H1 (cell line): Measurements from ENCODE around the gene SLC20A1. TPM values are rescaled to one million over a fixed set of nuclear protein-coding genes. Genes with fewer than 3 reads are reported as not detected.

ENCODE experiments used
- CTCF ChIA-PET: fragments of 300-600 bp; sonication (Branson Sonifier 250); formaldehyde crosslinking; loops from one replicate; lab custom pipeline; 2021; ENCODE audit not compliant: partially characterized antibody; lab: Charles Lee
- POLR2A ChIA-PET: fragments of 300-600 bp; sonication (Branson Sonifier 250); formaldehyde crosslinking; loops from one replicate; lab custom pipeline; 2021; ENCODE audit warnings: inconsistent platforms; ENCODE audit not compliant: partially characterized antibody; lab: Charles Lee
- DNase-seq, 2 experiments: peaks; one replicate each; pipeline versions ENCODE4 v3.0.0 to v3.0.0-alpha.2; 2010 to 2022; ENCODE audit warnings: low spot score in 2 of 2, low read depth in 1 of 2, mixed read lengths in 1 of 2
- FAIRE-seq: peaks from 2 replicates; lab custom pipeline; 2011; peaks lifted over from hg19 to GRCh38; lab: Jason Lieb, UNC
- H2AFZ ChIP-seq: 2 replicates; pipeline ENCODE4 v1.8.1; 2012; ENCODE audit warnings: low read length, inconsistent platforms
- H2AK5ac ChIP-seq: 2 replicates; pipeline ENCODE4 v1.6.1; 2013; ENCODE audit warnings: low read depth, low read length
- H2BK120ac ChIP-seq: replicated peaks from 2 replicates; pipeline ENCODE3; 2013; ENCODE audit warnings: low read depth, low read length, inconsistent platforms
- H2BK12ac ChIP-seq: 2 replicates; pipeline ENCODE4 v1.6.1; 2013; ENCODE audit warnings: low read depth, low read length
- H2BK15ac ChIP-seq: 2 replicates; pipeline ENCODE4 v1.6.1; 2013; ENCODE audit warnings: low read length
- H2BK20ac ChIP-seq: 2 replicates; pipeline ENCODE4 v1.6.1; 2013; ENCODE audit warnings: low read length
- H2BK5ac ChIP-seq: 2 replicates; pipeline ENCODE4 v1.6.1; 2013; ENCODE audit warnings: low read depth, low read length
- H3K14ac ChIP-seq: 2 replicates; pipeline ENCODE4 v1.6.1; 2013; ENCODE audit warnings: inconsistent platforms; ENCODE audit not compliant: insufficient read length
- H3K18ac ChIP-seq: 2 replicates; pipeline ENCODE4 v1.6.1; 2013; ENCODE audit warnings: low read length; ENCODE audit errors: extremely low read depth
- H3K23ac ChIP-seq: 2 replicates; pipeline ENCODE4 v1.6.1; 2013; ENCODE audit warnings: inconsistent platforms; ENCODE audit not compliant: insufficient read length
- H3K23me2 ChIP-seq: 2 replicates; pipeline ENCODE4 v1.6.1; 2013; ENCODE audit warnings: low read depth, low read length
- H3K27ac ChIP-seq: 2 replicates; pipeline ENCODE4 v1.6.1; 2011; ENCODE audit warnings: low read depth, low read length, inconsistent platforms
- H3K27me3 ChIP-seq, 4 experiments: replicated peaks in 1 of 4; 1 replicate in 1 of 4; 2 replicates in 3 of 4; pipeline versions ENCODE4 v1.6.1 to v1.8.1; 2011 to 2013; ENCODE audit warnings: low read length in 3 of 4, mild to moderate bottlenecking in 3 of 4, inconsistent platforms in 2 of 4, mixed read lengths in 2 of 4, moderate library complexity in 1 of 4; ENCODE audit not compliant: control insufficient read depth in 3 of 4, insufficient read depth in 3 of 4; ENCODE audit errors: extremely low read depth in 1 of 4
- H3K36me3 ChIP-seq, 4 experiments: 2 replicates each; pipeline versions ENCODE4 v1.6.1 to v1.8.1; 2011 to 2013; ENCODE audit warnings: mild to moderate bottlenecking in 4 of 4, low read length in 3 of 4, moderate library complexity in 2 of 4, control low read depth in 1 of 4, inconsistent platforms in 1 of 4; ENCODE audit not compliant: insufficient read depth in 4 of 4, control insufficient read depth in 2 of 4
- H3K4ac ChIP-seq: replicated peaks from 2 replicates; pipeline ENCODE3; 2013; ENCODE audit warnings: low read length, low read depth, mixed read lengths, inconsistent platforms; ENCODE audit not compliant: insufficient read length
- H3K4me1 ChIP-seq, 4 experiments: replicated peaks in 1 of 4; 1 replicate in 1 of 4; 2 replicates in 3 of 4; pipeline versions ENCODE4 v1.6.1 to v1.8.1; 2011 to 2013; ENCODE audit warnings: low read length in 3 of 4, inconsistent platforms in 2 of 4, mixed read lengths in 1 of 4; ENCODE audit not compliant: insufficient read depth in 4 of 4, control insufficient read depth in 3 of 4
- H3K4me2 ChIP-seq, 2 experiments: 2 replicates each; pipeline versions ENCODE4 v1.6.1 to v1.8.1; 2011 to 2013; ENCODE audit warnings: low read depth in 2 of 2, low read length in 2 of 2, control low read depth in 1 of 2, inconsistent platforms in 1 of 2, mild to moderate bottlenecking in 1 of 2; ENCODE audit not compliant: insufficient read depth in 1 of 2
- H3K4me3 ChIP-seq, 4 experiments: fragments of 200-600, 300-600 bp in 1 of 4; sonication (generic), shearing (Covaris generic), sonication (Bioruptor Twin) in 1 of 4; 2 replicates each; pipeline versions ENCODE4 v1.5.1 to v1.8.1; 2011 to 2016; ENCODE audit warnings: low read length in 4 of 4, low read depth in 3 of 4, control low read depth in 2 of 4, inconsistent platforms in 2 of 4, mild to moderate bottlenecking in 2 of 4, mixed read lengths in 1 of 4, moderate library complexity in 1 of 4; ENCODE audit not compliant: insufficient read depth in 2 of 4; ENCODE audit errors: extremely low read depth in 1 of 4
- H3K56ac ChIP-seq: replicated peaks from 2 replicates; pipeline ENCODE3; 2013; ENCODE audit warnings: low read depth, mild to moderate bottlenecking, mixed read lengths, low read length, inconsistent platforms; ENCODE audit not compliant: insufficient read length
- H3K79me1 ChIP-seq: 2 replicates; pipeline ENCODE4 v1.6.1; 2013; ENCODE audit warnings: low read depth, low read length, control low read depth
- H3K79me2 ChIP-seq, 2 experiments: 2 replicates each; pipeline versions ENCODE4 v1.6.1 to v1.8.1; 2012 to 2013; ENCODE audit warnings: low read length in 2 of 2, mild to moderate bottlenecking in 2 of 2, inconsistent platforms in 1 of 2; ENCODE audit not compliant: insufficient read depth in 2 of 2, control insufficient read depth in 1 of 2
- H3K9ac ChIP-seq, 4 experiments: replicated peaks in 1 of 4; 1 replicate in 1 of 4; 2 replicates in 3 of 4; pipeline versions ENCODE4 v1.6.1 to v1.8.1; 2011 to 2013; ENCODE audit warnings: low read depth in 3 of 4, low read length in 3 of 4, control low read depth in 2 of 4, mild to moderate bottlenecking in 2 of 4, moderate library complexity in 2 of 4, inconsistent platforms in 1 of 4; ENCODE audit errors: extremely low read depth in 1 of 4
- H3K9me3 ChIP-seq, 2 experiments: 2 replicates each; pipeline versions ENCODE4 v1.6.1 to v1.8.1; 2012 to 2013; ENCODE audit warnings: mild to moderate bottlenecking in 2 of 2, moderate library complexity in 2 of 2, control low read depth in 1 of 2, inconsistent platforms in 1 of 2, low read depth in 1 of 2, low read length in 1 of 2, mixed read lengths in 1 of 2; ENCODE audit not compliant: insufficient read depth in 2 of 2
- H4K20me1 ChIP-seq, 2 experiments: replicated peaks in 1 of 2; 2 replicates each; pipeline versions ENCODE3 to v1.8.1; 2011 to 2013; ENCODE audit warnings: inconsistent platforms in 2 of 2, low read length in 2 of 2, mild to moderate bottlenecking in 1 of 2; ENCODE audit not compliant: insufficient read depth in 2 of 2, control insufficient read depth in 1 of 2
- H4K5ac ChIP-seq: 2 replicates; pipeline ENCODE4 v1.6.1; 2013; ENCODE audit warnings: low read length, low read depth, mixed read lengths, inconsistent platforms; ENCODE audit not compliant: insufficient read length
- H4K8ac ChIP-seq: 2 replicates; pipeline ENCODE4 v1.8.0; 2013; ENCODE audit warnings: mild to moderate bottlenecking, moderate library complexity, low read length, inconsistent platforms; ENCODE audit not compliant: insufficient read depth; ENCODE audit errors: extremely low read depth
- H4K91ac ChIP-seq: replicated peaks from 2 replicates; pipeline ENCODE3; 2013; ENCODE audit warnings: low read length, mixed read lengths, inconsistent platforms; ENCODE audit not compliant: insufficient read length
- CBX5 ChIP-seq: fragments of 300-800, 300-1000 bp; sonication (generic); IDR thresholded peaks from 2 replicates; pipeline ENCODE4 v1.7.1; 2016; ENCODE audit warnings: antibody characterized with exemption, low read length, low read depth
- GABPA ChIP-seq: IDR thresholded peaks from 2 replicates; pipeline ENCODE4 v1.6.1; 2011; ENCODE audit warnings: mild to moderate bottlenecking, low read length, moderate library complexity, borderline replicate concordance; ENCODE audit not compliant: insufficient read depth
- KDM1A ChIP-seq: fragments of 200-600, 300-600 bp; sonication (generic); IDR thresholded peaks from 2 replicates; pipeline ENCODE4 v1.7.1; 2016; ENCODE audit warnings: mild to moderate bottlenecking, low read length, borderline replicate concordance
- NRF1 ChIP-seq: IDR thresholded peaks from 2 replicates; pipeline ENCODE4 v1.6.1; 2011; ENCODE audit warnings: mild to moderate bottlenecking, low read depth, low read length, improper control_type of control experiment
- POLR2AphosphoS5 ChIP-seq: IDR thresholded peaks from 2 replicates; pipeline ENCODE4 v1.6.1; 2011; ENCODE audit warnings: low read depth, low read length
- RBBP5 ChIP-seq: IDR thresholded peaks from 2 replicates; pipeline ENCODE4 v1.7.1; 2012; ENCODE audit warnings: low read depth, mild to moderate bottlenecking, inconsistent platforms, low read length, moderate library complexity, borderline replicate concordance
- RFX5 ChIP-seq: IDR thresholded peaks from 2 replicates; pipeline ENCODE4 v1.6.1; 2011; ENCODE audit warnings: low read depth, low read length, improper control_type of control experiment, borderline replicate concordance
- RNF2 ChIP-seq: fragments of 200-900, 300-1000 bp; sonication (generic); IDR thresholded peaks from 2 replicates; pipeline ENCODE4 v1.7.1; 2016; ENCODE audit warnings: borderline replicate concordance, low read depth, mild to moderate bottlenecking, antibody characterized with exemption, low read length; ENCODE audit not compliant: poor library complexity, severe bottlenecking; ENCODE audit errors: missing control alignments
- SIN3A ChIP-seq, 2 experiments: IDR thresholded peaks in 1 of 2; conservative IDR thresholded peaks in 1 of 2; 2 replicates each; pipeline ENCODE4 v1.6.1; 2011 to 2012; ENCODE audit warnings: low read length in 2 of 2, improper control_type of control experiment in 1 of 2, low read depth in 1 of 2, mild to moderate bottlenecking in 1 of 2
- SUZ12 ChIP-seq: fragments of 200-600 bp; sonication (generic); IDR thresholded peaks from 2 replicates; pipeline ENCODE4 v1.6.1; 2012; ENCODE audit warnings: mild to moderate bottlenecking, inconsistent platforms, low read length, moderate library complexity, mixed read lengths
- TAF1 ChIP-seq: IDR thresholded peaks from 2 replicates; pipeline ENCODE4 v1.6.1; 2011; ENCODE audit warnings: mild to moderate bottlenecking, low read depth, low read length
- TAF7 ChIP-seq: optimal IDR thresholded peaks from 2 replicates; pipeline ENCODE3; 2011; ENCODE audit warnings: low read depth, mild to moderate bottlenecking, inconsistent platforms, low read length, moderate library complexity, borderline replicate concordance
- TCF12 ChIP-seq: IDR thresholded peaks from 2 replicates; pipeline ENCODE4 v1.6.1; 2011; ENCODE audit warnings: low read depth, mild to moderate bottlenecking, low read length
- WGBS, 2 experiments: shearing (Covaris generic) in 1 of 2; methylation state at CpG; one replicate each; pipeline versions ENCODE4 v1.1.6 to v1.1.7; 2013 to 2015; ENCODE audit warnings: low lambda C conversion rate in 2 of 2, mixed read lengths in 2 of 2, inconsistent platforms in 1 of 2, low coverage in 1 of 2, missing lambda C conversion rate in 1 of 2; ENCODE audit not compliant: insufficient replicate concordance in 2 of 2, insufficient coverage in 1 of 2, insufficient read length in 1 of 2; ENCODE audit errors: extremely low coverage in 1 of 2, missing lambda C conversion rate in 1 of 2; 5-methylcytosine and 5-hydroxymethylcytosine counted together
- polyA plus RNA-seq, 7 experiments: library from polyadenylated mRNA; depleted of rRNA in 3 of 7; stranded (reverse) in 5 of 7; unstranded in 2 of 7; fragments of >200 nt in 5 of 7; fragments of 200-250 nt in 2 of 7; gene quantifications; 1 replicate in 5 of 7; 2 replicates in 1 of 7; 4 replicates in 1 of 7; pipeline versions ENCODE4 v1.2.1 to v1.2.3, GENCODE V29; 2011 to 2013; ENCODE audit warnings: missing spikeins in 2 of 7, mixed read lengths in 2 of 7
- total RNA-seq: library from RNA; stranded (reverse); fragmentation: NEBNext Ultra II Directional; extraction: Animal tissue kit (Norgen Biotek cat#: 25700); gene quantifications from 2 replicates; pipeline ENCODE4 v1.2.1, GENCODE V29; 2021

Gene SLC20A1
- total and polyA plus RNA-seq, 2 of the 8 experiments (the other 6 are each of a cell fraction or from before 2014, with no cell fraction given), result 42.6 to 105 TPM

DNA sequence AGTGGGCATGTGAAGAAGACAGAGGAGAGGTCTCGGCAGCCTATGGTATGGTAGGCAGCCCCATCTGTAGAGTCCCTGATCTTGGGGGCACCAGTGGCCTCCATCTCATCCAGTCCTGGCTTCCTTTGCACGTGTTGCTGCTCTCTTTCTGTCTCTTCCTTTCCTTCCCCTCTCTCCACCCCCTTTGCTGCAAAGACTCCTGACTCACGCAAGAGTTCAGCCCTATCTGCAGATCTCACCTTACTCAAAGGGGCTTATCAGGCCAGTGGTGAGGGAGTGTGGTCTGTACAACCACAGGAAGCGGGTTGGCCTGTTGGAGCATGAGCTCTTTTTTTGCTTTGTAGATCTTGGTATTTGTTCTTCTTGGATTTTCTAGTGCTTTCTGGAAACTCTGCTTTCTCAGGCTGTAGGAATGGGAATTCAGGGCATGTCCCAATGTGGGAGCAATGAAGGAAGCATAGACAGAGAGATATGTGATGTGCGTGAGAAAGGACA is 60.5 kb downstream of the SLC20A1 start:
- H3K23ac ChIP-seq, result no peak overlapping the region
- no peak overlapping the region for H3K27ac ChIP-seq
- H2BK5ac ChIP-seq, result no peak overlapping the region
- H3K36me3 ChIP-seq, result no peaks in the 10 kb centered on the region
- no peak overlapping the region for H3K4ac ChIP-seq
- no peaks in the 10 kb centered on the region for H3K23me2 ChIP-seq
- POLR2A ChIA-PET, result no interaction called here
- H3K14ac ChIP-seq, result no peak overlapping the region
- DNase-seq, result no peak
- H4K91ac ChIP-seq, result no peak overlapping the region
- CTCF ChIA-PET, result interaction anchor here (3.1 kb wide), 1 partner anchor 19 kb away, joined by 17 read pairs; no protein-coding TSS in a partner anchor
- no peak overlapping the region for H2BK120ac ChIP-seq
- H4K5ac ChIP-seq, result no peak overlapping the region
- WGBS, 2 experiments, result 67% methylated on average over 5 of the region's 5 CpGs; no CpG with 5 or more reads in 1 of the 2 experiments
- no peaks in the 10 kb centered on the region for H3K27me3 ChIP-seq
- H3K9ac ChIP-seq, result no peak overlapping the region
- H2BK20ac ChIP-seq, result no peak overlapping the region
- no peak for FAIRE-seq
- no peak overlapping the region for H2BK12ac ChIP-seq
- H3K56ac ChIP-seq, result no peak overlapping the region
- peak overlapping the region; percentile 93; the same call in 1 of the 2 replicates for H2AFZ ChIP-seq
- no peaks in the 10 kb centered on the region for H3K79me1 ChIP-seq
- no peak overlapping the region for H4K8ac ChIP-seq
- no peaks in the 10 kb centered on the region for H4K20me1 ChIP-seq
- no peaks in the 10 kb centered on the region for H3K9me3 ChIP-seq
- H2AK5ac ChIP-seq, result no peak overlapping the region
- H3K4me2 ChIP-seq, result no peak overlapping the region
- no peaks in the 10 kb centered on the region for H3K79me2 ChIP-seq
- H2BK15ac ChIP-seq, result no peak overlapping the region
- H3K4me1 ChIP-seq, result no peaks in the 10 kb centered on the region
- no peak overlapping the region for H3K18ac ChIP-seq
- no peak overlapping the region for H3K4me3 ChIP-seq
- TF ChIP-seq POLR2AphosphoS5, result no peak
- TF ChIP-seq GABPA, result no peak
- TF ChIP-seq SUZ12, result no peak
- TF ChIP-seq NRF1, result no peak
- no peak for TF ChIP-seq TAF1
- TF ChIP-seq RNF2, result no peak
- no peak for TF ChIP-seq SIN3A (conservative IDR thresholded peaks at IDR 0.05 in 1 of 2, IDR thresholded peaks at IDR 0.05 in 1 of 2; ENCODE audit: low read depth in 1 of 2, low read length in 2 of 2)
- TF ChIP-seq RBBP5, result no peak
- no peak for TF ChIP-seq RFX5
- TF ChIP-seq TCF12, result no peak
- no peak for TF ChIP-seq CBX5
- TF ChIP-seq KDM1A, result no peak
- no peak for TF ChIP-seq TAF7
